Osteoblast (primary cell): ENCODE measurements around the gene NHLRC2. TPM values are rescaled to one million over a fixed set of nuclear protein-coding genes. Genes with fewer than 3 reads are reported as not detected.

ENCODE experiments used
- DNase-seq: peaks from one replicate; pipeline ENCODE4 v3.0.0; 2011; ENCODE audit warnings: low spot score, mixed read lengths; ENCODE audit not compliant: insufficient read length; ENCODE audit errors: missing footprints
- H2AFZ ChIP-seq: 2 replicates; pipeline ENCODE4 v1.6.0; 2011; ENCODE audit warnings: mild to moderate bottlenecking, low read length
- H3K27ac ChIP-seq: 2 replicates; pipeline ENCODE4 v1.5.1; 2011; ENCODE audit warnings: mild to moderate bottlenecking, low read depth, low read length, moderate library complexity
- H3K27me3 ChIP-seq: 2 replicates; pipeline ENCODE4 v1.6.0; 2012; ENCODE audit warnings: mild to moderate bottlenecking, control low read depth, inconsistent platforms, low read length, moderate library complexity; ENCODE audit not compliant: insufficient read depth
- H3K36me3 ChIP-seq: 2 replicates; pipeline ENCODE4 v1.5.1; 2011; ENCODE audit warnings: mild to moderate bottlenecking, low read length, control low read depth, moderate library complexity; ENCODE audit not compliant: insufficient read depth
- H3K4me1 ChIP-seq: 2 replicates; pipeline ENCODE4 v1.5.1; 2011; ENCODE audit warnings: mild to moderate bottlenecking, low read length, control low read depth, moderate library complexity; ENCODE audit not compliant: insufficient read depth
- H3K4me2 ChIP-seq: 2 replicates; pipeline ENCODE4 v1.6.0; 2011; ENCODE audit warnings: mild to moderate bottlenecking, low read length; ENCODE audit not compliant: insufficient read depth
- H3K4me3 ChIP-seq: fragments of 200-600 bp; sonication (generic); 3 replicates; pipeline ENCODE4 v1.5.1; 2012; ENCODE audit warnings: mild to moderate bottlenecking, low read length, inconsistent platforms; ENCODE audit not compliant: insufficient read depth
- H3K79me2 ChIP-seq: 2 replicates; pipeline ENCODE4 v1.6.0; 2012; ENCODE audit warnings: mild to moderate bottlenecking, low read length, control low read depth, inconsistent platforms; ENCODE audit not compliant: insufficient read depth
- H3K9me3 ChIP-seq: 2 replicates; pipeline ENCODE4 v1.5.1; 2011; ENCODE audit warnings: low read depth, low read length, control low read depth
- H4K20me1 ChIP-seq: 2 replicates; pipeline ENCODE4 v1.6.0; 2012; ENCODE audit warnings: mild to moderate bottlenecking, low read length, control low read depth; ENCODE audit not compliant: insufficient read depth
- CTCF ChIP-seq: IDR thresholded peaks from 2 replicates; pipeline ENCODE4 v1.5.1; 2011; ENCODE audit warnings: mild to moderate bottlenecking, low read depth, low read length, moderate library complexity; ENCODE audit errors: extremely low read depth
- total RNA-seq: library from RNA; depleted of rRNA; stranded (reverse); fragments of >200 nt; gene quantifications from 2 replicates; pipeline ENCODE4 v1.2.3, GENCODE V29; 2012

The NHLRC2 gene
- total RNA-seq, 1 donor = 15.6 TPM

DNA sequence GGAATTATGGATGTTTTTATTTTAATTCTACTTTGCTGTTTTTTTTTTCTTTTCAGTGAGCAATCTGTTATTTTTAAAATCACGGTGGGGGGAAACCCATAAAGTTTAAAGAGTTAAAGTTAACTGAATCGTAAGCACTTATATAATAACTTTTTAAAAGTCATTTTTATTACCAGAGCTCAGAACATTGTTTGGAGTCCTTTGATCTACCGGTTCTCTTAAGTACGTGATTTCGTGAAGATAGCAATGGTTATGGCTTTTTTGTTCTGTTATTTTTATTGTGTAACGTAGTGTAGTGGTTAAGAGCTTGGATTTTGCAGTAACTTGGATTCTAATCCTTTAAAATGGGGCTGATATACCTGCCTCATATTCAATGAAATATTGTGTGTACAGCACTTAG is 57.4 kb downstream of the NHLRC2 start:
- Histone ChIP-seq H3K4me3 (no peak overlapping the region), H3K79me2 (no peaks in the 10 kb centered on the region), H3K9me3 (no peaks in the 10 kb centered on the region), H3K4me2 (no peak overlapping the region), H3K36me3 (peaks cover 16% of the 10 kb centered on the region), H3K27me3 (no peaks in the 10 kb centered on the region), H2AFZ (no peak overlapping the region), H3K4me1 (no peaks in the 10 kb centered on the region), H3K27ac (no peak overlapping the region), H4K20me1 (no peaks in the 10 kb centered on the region)
- DNase-seq = no peak
- no peak for TF ChIP-seq CTCF

DNA sequence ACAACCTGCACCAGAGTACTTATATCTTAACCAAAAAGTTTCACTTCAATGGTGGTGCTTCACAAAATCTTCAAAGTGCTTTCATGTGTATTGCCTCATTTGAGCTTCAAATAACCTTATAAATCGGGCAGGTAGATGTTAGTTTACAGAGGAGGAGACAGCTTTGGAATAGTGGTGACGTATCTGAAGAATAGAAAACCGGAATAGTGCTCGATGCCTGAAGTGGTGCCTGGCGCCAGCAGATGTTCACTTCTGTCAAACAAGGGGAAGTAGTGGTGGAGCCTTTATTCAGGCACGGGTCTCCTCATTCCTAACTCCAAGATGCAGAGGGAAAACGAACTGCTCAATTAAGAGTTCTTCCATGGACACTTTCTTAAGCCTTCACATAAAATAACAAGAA is 58.1 kb downstream of the NHLRC2 start:
- DNase-seq = no peak
- no peak overlapping the region for H2AFZ ChIP-seq
- no peaks in the 10 kb centered on the region for H3K27me3 ChIP-seq
- H4K20me1 ChIP-seq = no peaks in the 10 kb centered on the region
- no peak for TF ChIP-seq CTCF
- no peak overlapping the region for H3K4me3 ChIP-seq
- no peaks in the 10 kb centered on the region for H3K4me1 ChIP-seq
- no peaks in the 10 kb centered on the region for H3K79me2 ChIP-seq
- no peak overlapping the region for H3K4me2 ChIP-seq
- H3K27ac ChIP-seq = no peak overlapping the region
- H3K36me3 ChIP-seq = peaks cover 16% of the 10 kb centered on the region
- no peaks in the 10 kb centered on the region for H3K9me3 ChIP-seq

GRCh38 chr10:113914956-113915355 is 60.5 kb downstream of the NHLRC2 start:
- no peak for DNase-seq
- TF ChIP-seq CTCF = no peak
- Histone ChIP-seq H3K36me3 (no peaks in the 10 kb centered on the region), H3K4me2 (no peak overlapping the region), H4K20me1 (no peaks in the 10 kb centered on the region), H3K9me3 (no peaks in the 10 kb centered on the region), H3K27ac (no peak overlapping the region), H3K27me3 (no peaks in the 10 kb centered on the region), H3K79me2 (no peaks in the 10 kb centered on the region), H3K4me1 (no peaks in the 10 kb centered on the region), H2AFZ (no peak overlapping the region), H3K4me3 (no peak overlapping the region)

GRCh38 chr10:113915540-113915939 is 61.1 kb downstream of the NHLRC2 start:
- Histone ChIP-seq H3K4me1 (no peaks in the 10 kb centered on the region), H3K4me3 (no peak overlapping the region), H3K27me3 (no peaks in the 10 kb centered on the region), H3K36me3 (no peaks in the 10 kb centered on the region), H4K20me1 (no peaks in the 10 kb centered on the region), H3K27ac (no peak overlapping the region), H3K9me3 (no peaks in the 10 kb centered on the region), H2AFZ (no peak overlapping the region), H3K4me2 (no peak overlapping the region), H3K79me2 (no peaks in the 10 kb centered on the region)
- no peak for TF ChIP-seq CTCF
- DNase-seq = no peak
